GM21717 (cell line): ENCODE data around the gene LATS2.
"Not testable (repeated sequence)": the region's sequence is repeated elsewhere in the genome, so short reads cannot be mapped to it uniquely, and the experiment has no call there.

Source experiments
- ATAC-seq: cut with Tn5 transposase; IDR thresholded peaks from one replicate; pipeline ENCODE4 v1.9.1; 2021; ENCODE audit warnings: mild to moderate bottlenecking, moderate library complexity; ENCODE audit not compliant: unreplicated experiment

LATS2 gene

GRCh38 chr13:20969182-20969581 is 92.2 kb downstream of the LATS2 start:
- no peak for ATAC-seq

GRCh38 chr13:20968745-20969144 is 92.6 kb downstream of the LATS2 start:
- ATAC-seq = no peak

- no peak for ATAC-seq
Measured at GRCh38 chr13:20967340-20967739, 94.0 kb downstream of the LATS2 start.

GRCh38 chr13:20964904-20965303 is 96.5 kb downstream of the LATS2 start:
- no peak for ATAC-seq

GRCh38 chr13:20961663-20962062 is 99.7 kb downstream of the LATS2 start:
- ATAC-seq = not testable (repeated sequence)

GRCh38 chr13:20960663-20961309 is 100.6 kb downstream of the LATS2 start:
- ATAC-seq = no peak

GRCh38 chr13:20957049-20957620 is 104.3 kb downstream of the LATS2 start:
- ATAC-seq = not testable (repeated sequence)

- no peak for ATAC-seq
Measured at GRCh38 chr13:20955496-20955895, 105.9 kb downstream of the LATS2 start.

GRCh38 chr13:20953245-20953931 is 108.0 kb downstream of the LATS2 start:
- no peak for ATAC-seq

- ATAC-seq = no peak
Measured at GRCh38 chr13:20952838-20953237, 108.5 kb downstream of the LATS2 start.

GRCh38 chr13:20948001-20948400 is 113.4 kb downstream of the LATS2 start:
- not testable (repeated sequence) for ATAC-seq

- ATAC-seq = no peak
Measured at GRCh38 chr13:20945952-20946383, 115.4 kb downstream of the LATS2 start.

- ATAC-seq = no peak
Measured at GRCh38 chr13:20942938-20943559, 118.3 kb downstream of the LATS2 start.

- not testable (repeated sequence) for ATAC-seq
Measured at GRCh38 chr13:20940511-20940910, 120.9 kb downstream of the LATS2 start.

GRCh38 chr13:20940083-20940482 is 121.3 kb downstream of the LATS2 start:
- ATAC-seq = no peak

GRCh38 chr13:20939662-20940061 is 121.7 kb downstream of the LATS2 start:
- no peak for ATAC-seq

- ATAC-seq = no peak
Measured at GRCh38 chr13:20938302-20938701, 123.1 kb downstream of the LATS2 start.

- ATAC-seq = no peak
Measured at GRCh38 chr13:20927596-20928257, 133.7 kb downstream of the LATS2 start.

GRCh38 chr13:20925395-20925790 is 136.0 kb downstream of the LATS2 start:
- not testable (repeated sequence) for ATAC-seq

- ATAC-seq = no peak
Measured at GRCh38 chr13:20924758-20925394, 136.5 kb downstream of the LATS2 start.

GRCh38 chr13:20923272-20923671 is 138.1 kb downstream of the LATS2 start:
- no peak for ATAC-seq
